HepG2 (cell line): ENCODE data around the gene ITCH. TPM values are rescaled to one million over a fixed set of nuclear protein-coding genes. Genes with fewer than 3 reads are reported as not detected.

Source experiments
- BRD4 ChIP-seq: sonication (generic); formaldehyde crosslinking; IDR thresholded peaks from 2 replicates; pipeline ENCODE4 v1.4.0; 2020; ENCODE audit warnings: missing genetic modification reagents
- FOSL2 ChIP-seq: sonication (generic); formaldehyde crosslinking; IDR thresholded peaks from 2 replicates; pipeline ENCODE4 v1.4.0; 2020; ENCODE audit warnings: missing genetic modification reagents
- FOXA3 ChIP-seq: IDR thresholded peaks from 2 replicates; pipeline ENCODE4 v1.6.1; 2016; ENCODE audit warnings: missing genetic modification reagents, missing compliant biosample characterization
- FOXM1 ChIP-seq: sonication (generic); formaldehyde crosslinking; IDR thresholded peaks from 2 replicates; pipeline ENCODE4 v1.5.0; 2020; ENCODE audit warnings: missing genetic modification reagents
- HNRNPLL ChIP-seq: fragments of 200-400 bp; formaldehyde crosslinking; IDR thresholded peaks from 2 replicates; pipeline ENCODE4 v1.6.1; 2017; ENCODE audit warnings: mild to moderate bottlenecking, low read depth, low read length; ENCODE audit not compliant: poor library complexity, severe bottlenecking
- HNRNPUL1 ChIP-seq: fragments of 200-400 bp; formaldehyde crosslinking; IDR thresholded peaks from 2 replicates; pipeline ENCODE4 v1.6.1; 2017; ENCODE audit warnings: low read depth, mild to moderate bottlenecking, low read length, moderate library complexity
- ISX ChIP-seq: sonication (generic); formaldehyde crosslinking; conservative IDR thresholded peaks from 2 replicates; pipeline ENCODE4 v1.5.0; 2020; ENCODE audit warnings: missing genetic modification reagents
- KAT7 ChIP-seq: IDR thresholded peaks from 2 replicates; pipeline ENCODE4 v1.6.1; 2018; ENCODE audit warnings: borderline replicate concordance, missing compliant biosample characterization
- MAFF ChIP-seq: IDR thresholded peaks from 2 replicates; pipeline ENCODE4 v1.6.1; 2011; ENCODE audit warnings: low read depth, low read length, improper control_type of control experiment
- MED1 ChIP-seq: sonication (generic); formaldehyde crosslinking; IDR thresholded peaks from 2 replicates; pipeline ENCODE4 v1.4.0; 2020; ENCODE audit warnings: missing genetic modification reagents
- MED8 ChIP-seq: sonication (generic); formaldehyde crosslinking; IDR thresholded peaks from 2 replicates; pipeline ENCODE4 v1.8.1; 2023; ENCODE audit warnings: mild to moderate bottlenecking, missing genetic modification reagents; ENCODE audit not compliant: insufficient replicate concordance
- MYC ChIP-seq: sonication (generic); formaldehyde crosslinking; IDR thresholded peaks from 2 replicates; pipeline ENCODE4 v1.9.0; 2021; ENCODE audit warnings: missing genetic modification reagents, borderline replicate concordance
- NCOA2 ChIP-seq: sonication (generic); formaldehyde crosslinking; IDR thresholded peaks from 2 replicates; pipeline ENCODE4 v1.8.0; 2022; ENCODE audit warnings: inconsistent platforms
- NCOR1 ChIP-seq: fragments of 200-600 bp; sonication (generic); IDR thresholded peaks from 2 replicates; pipeline ENCODE4 v1.7.0; 2017; ENCODE audit warnings: antibody characterized with exemption, low read length, borderline replicate concordance
- PAWR ChIP-seq: sonication (generic); formaldehyde crosslinking; IDR thresholded peaks from 2 replicates; pipeline ENCODE4 v1.4.0; 2020; ENCODE audit warnings: missing genetic modification reagents, mild to moderate bottlenecking, borderline replicate concordance
- PHF20 ChIP-seq: sonication (generic); formaldehyde crosslinking; IDR thresholded peaks from 2 replicates; pipeline ENCODE4 v1.5.0; 2020; ENCODE audit warnings: mild to moderate bottlenecking, missing genetic modification reagents
- RNF2 ChIP-seq: fragments of 450-650 bp; conservative IDR thresholded peaks from 2 replicates; pipeline ENCODE4 v1.6.1; 2016; ENCODE audit warnings: low read depth
- RXRA ChIP-seq: sonication (generic); formaldehyde crosslinking; IDR thresholded peaks from 2 replicates; pipeline ENCODE4 v1.5.1; 2020; ENCODE audit warnings: missing genetic modification reagents
- SP2 ChIP-seq: sonication (generic); formaldehyde crosslinking; IDR thresholded peaks from 2 replicates; pipeline ENCODE4 v1.5.1; 2020; ENCODE audit warnings: mild to moderate bottlenecking, missing genetic modification reagents
- U2AF1 ChIP-seq: fragments of 200-400 bp; formaldehyde crosslinking; optimal IDR thresholded peaks from 2 replicates; pipeline ENCODE3; 2017; ENCODE audit warnings: mild to moderate bottlenecking, low read depth, low read length
- ZNF143 ChIP-seq: sonication (generic); formaldehyde crosslinking; IDR thresholded peaks from 2 replicates; pipeline ENCODE4 v1.4.0; 2020; ENCODE audit warnings: missing genetic modification reagents
- ZNF484 ChIP-seq: sonication (generic); formaldehyde crosslinking; IDR thresholded peaks from 2 replicates; pipeline ENCODE4 v1.5.1; 2020; ENCODE audit warnings: mild to moderate bottlenecking, low read depth, missing genetic modification reagents, borderline replicate concordance
- ZNF678 ChIP-seq: sonication (generic); formaldehyde crosslinking; IDR thresholded peaks from 2 replicates; pipeline ENCODE4 v1.4.0; 2020; ENCODE audit warnings: mild to moderate bottlenecking, missing genetic modification reagents
- ZSCAN9 ChIP-seq: IDR thresholded peaks from 2 replicates; pipeline ENCODE4 v1.6.1; 2016; ENCODE audit warnings: borderline replicate concordance
- polyA plus RNA-seq, 8 experiments: library from polyadenylated mRNA; depleted of rRNA in 3 of 8; stranded (reverse) in 7 of 8; unstranded in 1 of 8; fragments of >200 nt; fragmentation: Illumina TruSeq in 4 of 8; extraction: Trizol in 4 of 8; gene quantifications; 2 replicates each; pipeline versions ENCODE4 v1.2.1 to v1.2.3, GENCODE V29; 2011 to 2016; ENCODE audit warnings: low read depth in 4 of 8, missing spikeins in 1 of 8, mixed read lengths in 1 of 8; ENCODE audit not compliant: insufficient read depth in 1 of 8
- total RNA-seq, 5 experiments: library from RNA; depleted of rRNA; stranded (reverse); fragments of >200 nt; fragmentation: Illumina TruSeq; extraction: Trizol; gene quantifications; 2 replicates each; pipeline ENCODE4 v1.2.3, GENCODE V29; 2016; ENCODE audit warnings: low read depth in 1 of 5
- TF ChIP-seq, protein P1 (sequence below): sonication (generic); formaldehyde crosslinking; conservative IDR thresholded peaks from 2 replicates; pipeline ENCODE4 v1.4.0; 2020; ENCODE audit warnings: mild to moderate bottlenecking, missing genetic modification reagents, moderate library complexity
- TF ChIP-seq, protein P2 (sequence below): sonication (generic); formaldehyde crosslinking; IDR thresholded peaks from 2 replicates; pipeline ENCODE4 v1.5.0; 2020; ENCODE audit warnings: missing genetic modification reagents
- TF ChIP-seq, protein P3 (sequence below): sonication (generic); formaldehyde crosslinking; IDR thresholded peaks from 2 replicates; pipeline ENCODE4 v1.4.0; 2020; ENCODE audit warnings: mild to moderate bottlenecking, missing genetic modification reagents

ITCH gene
- total and polyA plus RNA-seq, 2 of the 13 experiments (the other 11 are each of a cell fraction or from before 2014, with no cell fraction given) = 20.5 to 112 TPM

DNA sequence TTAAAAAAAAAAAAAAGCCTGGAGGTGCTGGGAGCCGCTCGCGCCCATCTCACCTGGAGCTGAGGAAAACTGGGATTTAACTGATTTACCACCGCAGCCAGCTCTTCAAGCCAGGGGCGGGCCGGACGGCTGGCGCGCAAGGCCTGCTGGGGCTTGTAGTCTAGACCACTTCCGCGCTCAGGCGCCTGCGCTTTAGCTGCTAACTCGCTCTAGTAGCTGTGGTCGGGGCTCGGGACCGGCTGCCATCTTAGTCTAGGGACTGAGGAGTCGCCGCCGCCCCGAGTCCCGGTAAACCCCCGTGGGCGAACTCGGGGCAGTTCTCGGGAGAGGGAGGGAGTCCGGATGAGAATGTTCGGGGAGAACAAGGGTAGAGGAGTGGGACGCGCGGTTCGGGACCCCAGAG lies at the start of gene ITCH (continued):
- TF ChIP-seq, protein P1, sequence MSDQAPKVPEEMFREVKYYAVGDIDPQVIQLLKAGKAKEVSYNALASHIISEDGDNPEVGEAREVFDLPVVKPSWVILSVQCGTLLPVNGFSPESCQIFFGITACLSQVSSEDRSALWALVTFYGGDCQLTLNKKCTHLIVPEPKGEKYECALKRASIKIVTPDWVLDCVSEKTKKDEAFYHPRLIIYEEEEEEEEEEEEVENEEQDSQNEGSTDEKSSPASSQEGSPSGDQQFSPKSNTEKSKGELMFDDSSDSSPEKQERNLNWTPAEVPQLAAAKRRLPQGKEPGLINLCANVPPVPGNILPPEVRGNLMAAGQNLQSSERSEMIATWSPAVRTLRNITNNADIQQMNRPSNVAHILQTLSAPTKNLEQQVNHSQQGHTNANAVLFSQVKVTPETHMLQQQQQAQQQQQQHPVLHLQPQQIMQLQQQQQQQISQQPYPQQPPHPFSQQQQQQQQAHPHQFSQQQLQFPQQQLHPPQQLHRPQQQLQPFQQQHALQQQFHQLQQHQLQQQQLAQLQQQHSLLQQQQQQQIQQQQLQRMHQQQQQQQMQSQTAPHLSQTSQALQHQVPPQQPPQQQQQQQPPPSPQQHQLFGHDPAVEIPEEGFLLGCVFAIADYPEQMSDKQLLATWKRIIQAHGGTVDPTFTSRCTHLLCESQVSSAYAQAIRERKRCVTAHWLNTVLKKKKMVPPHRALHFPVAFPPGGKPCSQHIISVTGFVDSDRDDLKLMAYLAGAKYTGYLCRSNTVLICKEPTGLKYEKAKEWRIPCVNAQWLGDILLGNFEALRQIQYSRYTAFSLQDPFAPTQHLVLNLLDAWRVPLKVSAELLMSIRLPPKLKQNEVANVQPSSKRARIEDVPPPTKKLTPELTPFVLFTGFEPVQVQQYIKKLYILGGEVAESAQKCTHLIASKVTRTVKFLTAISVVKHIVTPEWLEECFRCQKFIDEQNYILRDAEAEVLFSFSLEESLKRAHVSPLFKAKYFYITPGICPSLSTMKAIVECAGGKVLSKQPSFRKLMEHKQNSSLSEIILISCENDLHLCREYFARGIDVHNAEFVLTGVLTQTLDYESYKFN (CRISPR knock-in tag) = peak; percentile 41; the same call in 1 of the 2 replicates
- TF ChIP-seq PAWR (CRISPR knock-in tag) = no peak
- no peak for TF ChIP-seq MED8 (CRISPR knock-in tag)
- no peak for TF ChIP-seq NCOA2
- TF ChIP-seq, protein P2, sequence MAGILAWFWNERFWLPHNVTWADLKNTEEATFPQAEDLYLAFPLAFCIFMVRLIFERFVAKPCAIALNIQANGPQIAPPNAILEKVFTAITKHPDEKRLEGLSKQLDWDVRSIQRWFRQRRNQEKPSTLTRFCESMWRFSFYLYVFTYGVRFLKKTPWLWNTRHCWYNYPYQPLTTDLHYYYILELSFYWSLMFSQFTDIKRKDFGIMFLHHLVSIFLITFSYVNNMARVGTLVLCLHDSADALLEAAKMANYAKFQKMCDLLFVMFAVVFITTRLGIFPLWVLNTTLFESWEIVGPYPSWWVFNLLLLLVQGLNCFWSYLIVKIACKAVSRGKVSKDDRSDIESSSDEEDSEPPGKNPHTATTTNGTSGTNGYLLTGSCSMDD (CRISPR knock-in tag) = no peak
- TF ChIP-seq ZSCAN9 (CRISPR knock-in tag) = peak; percentile 66; the same call in 1 of the 2 replicates
- TF ChIP-seq ISX = peak; percentile 52
- TF ChIP-seq PHF20 (CRISPR knock-in tag) = peak; percentile 59; the same call in 1 of the 2 replicates
- no peak for TF ChIP-seq MAFF
- TF ChIP-seq BRD4 (CRISPR knock-in tag) = peak; percentile 66; the same call in 1 of the 2 replicates
- TF ChIP-seq MYC (CRISPR knock-in tag) = no peak; the same call in 1 of the 2 replicates
- peak; percentile 43; the same call in 1 of the 2 replicates for TF ChIP-seq FOXA3
- TF ChIP-seq U2AF1 = no peak
- TF ChIP-seq, protein P3, sequence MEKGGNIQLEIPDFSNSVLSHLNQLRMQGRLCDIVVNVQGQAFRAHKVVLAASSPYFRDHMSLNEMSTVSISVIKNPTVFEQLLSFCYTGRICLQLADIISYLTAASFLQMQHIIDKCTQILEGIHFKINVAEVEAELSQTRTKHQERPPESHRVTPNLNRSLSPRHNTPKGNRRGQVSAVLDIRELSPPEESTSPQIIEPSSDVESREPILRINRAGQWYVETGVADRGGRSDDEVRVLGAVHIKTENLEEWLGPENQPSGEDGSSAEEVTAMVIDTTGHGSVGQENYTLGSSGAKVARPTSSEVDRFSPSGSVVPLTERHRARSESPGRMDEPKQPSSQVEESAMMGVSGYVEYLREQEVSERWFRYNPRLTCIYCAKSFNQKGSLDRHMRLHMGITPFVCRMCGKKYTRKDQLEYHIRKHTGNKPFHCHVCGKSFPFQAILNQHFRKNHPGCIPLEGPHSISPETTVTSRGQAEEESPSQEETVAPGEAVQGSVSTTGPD (CRISPR knock-in tag) = no peak; the same call in 1 of the 2 replicates
- peak; percentile 76 for TF ChIP-seq KAT7 (CRISPR knock-in tag)
- no peak for TF ChIP-seq RNF2
- no peak; the same call in 1 of the 2 replicates for TF ChIP-seq RXRA (CRISPR knock-in tag)
- TF ChIP-seq FOXM1 (CRISPR knock-in tag) = no peak
- TF ChIP-seq SP2 (CRISPR knock-in tag) = no peak; the same call in 1 of the 2 replicates
- no peak for TF ChIP-seq FOSL2 (CRISPR knock-in tag)
- TF ChIP-seq ZNF143 = peak; percentile 96
- peak; percentile 58 for TF ChIP-seq MED1 (CRISPR knock-in tag)
- peak; percentile 55 for TF ChIP-seq HNRNPLL
- TF ChIP-seq ZNF678 (CRISPR knock-in tag) = no peak; the same call in 1 of the 2 replicates
- no peak for TF ChIP-seq ZNF484 (CRISPR knock-in tag)
- TF ChIP-seq HNRNPUL1 = no peak
- TF ChIP-seq NCOR1 = peak; percentile 24; the same call in 1 of the 2 replicates
